Coronary artery (tissue), 2 donors: ENCODE results near the gene RHO.
"Not testable (repeated sequence)": the region's sequence is repeated elsewhere in the genome, so short reads cannot be mapped to it uniquely, and the experiment has no call there.

Experiments
- DNase-seq: peaks from one replicate; pipeline ENCODE4 v3.0.0-alpha.2; 2017; ENCODE audit warnings: low spot score
- H3K27ac ChIP-seq, 2 donors: fragments of 200-600 bp; sonication (generic); one replicate each; pipeline ENCODE4 v1.5.1; 2016 to 2019
- H3K4me3 ChIP-seq: fragments of 200-600 bp; sonication (generic); 2 replicates; pipeline ENCODE4 v1.5.1; 2016; ENCODE audit warnings: mild to moderate bottlenecking, moderate library complexity
- CTCF ChIP-seq: fragments of 200-600 bp; sonication (generic); IDR thresholded peaks from one replicate; pipeline ENCODE4 v1.5.1; 2019; ENCODE audit warnings: antibody characterized with exemption

RHO gene

DNA sequence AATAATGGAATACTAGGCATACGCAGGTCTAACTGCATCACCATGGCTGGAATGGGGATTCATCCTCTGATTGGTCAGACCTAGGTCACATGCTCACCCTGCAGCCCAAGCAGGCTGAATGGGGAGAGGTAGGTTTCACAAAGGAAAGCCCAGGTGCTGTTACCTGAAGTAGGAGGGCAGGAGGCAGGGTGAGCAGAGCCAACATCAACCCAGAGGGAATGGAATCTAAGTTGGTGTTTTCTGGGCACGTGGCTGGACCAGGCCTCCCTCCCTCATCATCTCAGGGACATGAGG is 7.9 kb downstream of the RHO start:
- Histone ChIP-seq H3K4me3 (no peak overlapping the region), H3K27ac (no peak overlapping the region)
- TF ChIP-seq CTCF: no peak
- no peak for DNase-seq

DNA sequence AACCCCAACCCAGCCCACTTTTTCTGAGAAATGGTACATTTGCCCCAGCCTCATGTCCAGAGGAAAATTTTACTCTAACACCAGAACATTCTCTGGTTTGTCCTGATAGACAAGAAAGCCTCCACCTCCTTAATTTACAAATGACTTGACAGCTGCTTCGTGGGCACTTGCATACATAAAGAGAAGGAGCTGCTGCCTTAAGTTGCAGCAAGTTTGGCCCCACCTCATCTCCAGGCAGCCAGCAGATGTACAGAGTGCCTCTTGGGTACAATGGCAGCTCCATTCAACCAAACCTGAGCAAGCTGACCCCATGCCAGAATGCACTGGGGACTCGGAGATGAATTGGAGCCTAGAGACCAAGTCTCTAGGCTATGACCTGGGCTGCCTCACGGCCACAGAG is 8.4 kb downstream of the RHO start:
- no peak overlapping the region for H3K4me3 ChIP-seq
- TF ChIP-seq CTCF: no peak
- H3K27ac ChIP-seq: no peak overlapping the region
- DNase-seq: no peak

- DNase-seq: no peak
- Histone ChIP-seq H3K4me3 (no peak overlapping the region), H3K27ac (no peak overlapping the region)
- TF ChIP-seq CTCF: no peak
These were observed 10.8 kb downstream of the RHO start for GRCh38 chr3:129539206-129539605.

GRCh38 chr3:129540776-129541516 is 12.5 kb downstream of the RHO start:
- H3K4me3 ChIP-seq: no peak overlapping the region
- H3K27ac ChIP-seq: no peak overlapping the region
- DNase-seq: no peak
- no peak for TF ChIP-seq CTCF

DNA sequence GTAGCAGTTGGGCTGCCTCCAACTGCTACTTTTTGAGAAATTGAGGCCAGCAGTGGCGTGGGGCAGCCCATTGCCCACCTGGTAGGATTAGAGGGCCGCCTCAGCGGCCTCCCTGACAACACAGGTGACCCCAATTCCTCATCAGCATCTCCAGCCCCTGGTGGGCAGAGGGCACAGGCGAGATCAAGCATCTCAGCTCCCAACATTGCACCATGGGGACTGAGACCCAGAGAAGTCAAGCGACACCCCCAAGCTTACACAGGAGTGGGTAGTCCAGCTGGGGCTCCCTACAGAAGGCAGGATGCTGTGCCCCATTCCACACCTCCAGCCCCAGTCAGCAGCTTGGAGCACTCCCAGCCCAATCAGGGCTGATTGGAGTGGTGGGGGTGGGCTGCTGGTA is 14.3 kb downstream of the RHO start:
- Histone ChIP-seq H3K4me3 (no peak overlapping the region), H3K27ac (no peak overlapping the region)
- DNase-seq: no peak
- no peak for TF ChIP-seq CTCF

- no peak within 1 kb of the TSS for H3K27ac ChIP-seq
- no peak within 1 kb of the TSS for H3K4me3 ChIP-seq
- no peak for DNase-seq
- no peak for TF ChIP-seq CTCF
These were observed 14.8 kb downstream of the RHO start, which contains the start of gene H1-8 for GRCh38 chr3:129543156-129543790. TSS of gene H1-8 (plus strand) at chr3:129543175. CDS start at chr3:129543219, 44 bp downstream.

GRCh38 chr3:129543999-129544398 is 15.6 kb downstream of the RHO start:
- Histone ChIP-seq H3K27ac (no peak overlapping the region), H3K4me3 (no peak overlapping the region)
- no peak for DNase-seq
- TF ChIP-seq CTCF: no peak

GRCh38 chr3:129545951-129546350 is 17.5 kb downstream of the RHO start:
- DNase-seq, H3K4me3 ChIP-seq, H3K27ac ChIP-seq: not testable (repeated sequence)
